BLaER1 treated with 17β-estradiol and CSF1 and Interleukin-3, amounts not matched to agents 10 nM and 100 nM (cell line): ENCODE data around the gene AHCYL2.

Source experiments
- H3K27ac ChIP-seq, 11 experiments: shearing (Covaris generic); formaldehyde crosslinking; 2 replicates each; pipeline ENCODE4 v1.8.1; 2022
- H3K27me3 ChIP-seq, 11 experiments: shearing (Covaris generic); formaldehyde crosslinking; 2 replicates each; pipeline ENCODE4 v1.8.1; 2022
- H3K36me3 ChIP-seq, 11 experiments: shearing (Covaris generic); formaldehyde crosslinking; 2 replicates each; pipeline ENCODE4 v1.8.1; 2022
- H3K4me1 ChIP-seq, 10 experiments: shearing (Covaris generic); formaldehyde crosslinking; 2 replicates each; pipeline ENCODE4 v1.8.1; 2022
- H3K4me2 ChIP-seq, 11 experiments: shearing (Covaris generic); formaldehyde crosslinking; 2 replicates each; pipeline ENCODE4 v1.8.1; 2022
- H3K4me3 ChIP-seq, 10 experiments: shearing (Covaris generic); formaldehyde crosslinking; 2 replicates each; pipeline ENCODE4 v1.8.1; 2022
- H3K9ac ChIP-seq, 11 experiments: shearing (Covaris generic); formaldehyde crosslinking; 2 replicates each; pipeline ENCODE4 v1.8.1; 2022
- H3K9me3 ChIP-seq, 11 experiments: shearing (Covaris generic); formaldehyde crosslinking; replicated peaks in 1 of 11; 2 replicates each; pipeline ENCODE4 v1.8.1; 2022
- H4K20me1 ChIP-seq, 11 experiments: shearing (Covaris generic); formaldehyde crosslinking; 2 replicates each; pipeline ENCODE4 v1.8.1; 2022
- Cebpa-rat ChIP-seq, 11 experiments: shearing (Covaris generic); IDR thresholded peaks; 2 replicates each; pipeline ENCODE4 v1.8.1; 2022

The AHCYL2 gene

GRCh38 chr7:129258649-129259389 is 34.0 kb downstream of the AHCYL2 start:
- no peak overlapping the region for H3K9ac ChIP-seq
- H3K27ac ChIP-seq = peak overlapping the region in 3 of 11 experiments; percentile 45 to 56 (median 54); a peak in 5 of 22 replicates
- no peaks in the 10 kb centered on the region for H3K27me3 ChIP-seq
- H3K4me3 ChIP-seq = no peak overlapping the region
- peak overlapping the region in 4 of 11 experiments; percentile 20 to 50 (median 38); a peak in 4 of 22 replicates for H3K4me2 ChIP-seq
- H3K36me3 ChIP-seq = 0 out of 22 replicates have a peak, but pooled peaks cover 0 to 5% (median 0%) of the 10 kb centered on the region in 11 experiments
- peaks cover 0 to 20% (median 11%) of the 10 kb centered on the region in 11 experiments; a peak in 10 of 22 replicates for H3K9me3 ChIP-seq
- H3K4me1 ChIP-seq = peaks cover 7 to 40% (median 24%) of the 10 kb centered on the region in 10 experiments; a peak in 19 of 20 replicates
- H4K20me1 ChIP-seq = no peaks in the 10 kb centered on the region; a peak in 1 of 22 replicates
- no peak for TF ChIP-seq Cebpa-rat (IDR thresholded peaks at IDR 0.05)

GRCh38 chr7:129262324-129262723 is 37.5 kb downstream of the AHCYL2 start:
- Histone ChIP-seq H3K4me1 (peaks cover 7 to 34% (median 19%) of the 10 kb centered on the region in 10 experiments; a peak in 19 of 20 replicates), H3K27ac (no peak overlapping the region), H4K20me1 (no peaks in the 10 kb centered on the region; a peak in 2 of 22 replicates), H3K4me2 (peak overlapping the region; percentile 1 to 64 (median 26); a peak in 16 of 22 replicates), H3K4me3 (no peak overlapping the region), H3K36me3 (0 out of 22 replicates have a peak, but pooled peaks cover 0 to 5% (median 0%) of the 10 kb centered on the region in 11 experiments), H3K9ac (no peak overlapping the region), H3K27me3 (no peaks in the 10 kb centered on the region), H3K9me3 (peaks cover 0 to 20% (median 4%) of the 10 kb centered on the region in 11 experiments; a peak in 9 of 22 replicates)
- no peak for TF ChIP-seq Cebpa-rat (IDR thresholded peaks at IDR 0.05)

- Histone ChIP-seq H3K4me1 (peaks cover 7 to 31% (median 16%) of the 10 kb centered on the region in 10 experiments; a peak in 19 of 20 replicates), H3K9ac (no peak overlapping the region), H4K20me1 (no peaks in the 10 kb centered on the region; a peak in 2 of 22 replicates), H3K4me2 (peak overlapping the region in 3 of 11 experiments; percentile 1 to 26 (median 13); a peak in 2 of 22 replicates), H3K27me3 (no peaks in the 10 kb centered on the region), H3K4me3 (no peak overlapping the region), H3K36me3 (0 out of 22 replicates have a peak, but pooled peaks cover 0 to 5% (median 0%) of the 10 kb centered on the region in 11 experiments), H3K27ac (no peak overlapping the region), H3K9me3 (peaks cover 0 to 20% (median 4%) of the 10 kb centered on the region in 11 experiments; a peak in 9 of 22 replicates)
- no peak for TF ChIP-seq Cebpa-rat (IDR thresholded peaks at IDR 0.05)
Measured at GRCh38 chr7:129263168-129263567, 38.3 kb downstream of the AHCYL2 start.

GRCh38 chr7:129264534-129264933 is 39.7 kb downstream of the AHCYL2 start:
- peaks cover 0 to 20% (median 4%) of the 10 kb centered on the region in 11 experiments; a peak in 9 of 22 replicates for H3K9me3 ChIP-seq
- H4K20me1 ChIP-seq = no peaks in the 10 kb centered on the region; a peak in 1 of 22 replicates
- H3K4me1 ChIP-seq = peaks cover 7 to 22% (median 14%) of the 10 kb centered on the region in 10 experiments; a peak in 19 of 20 replicates
- H3K27ac ChIP-seq = no peak overlapping the region
- no peaks in the 10 kb centered on the region for H3K27me3 ChIP-seq
- no peak overlapping the region for H3K9ac ChIP-seq
- H3K36me3 ChIP-seq = 0 out of 22 replicates have a peak, but pooled peaks cover 0 to 5% (median 0%) of the 10 kb centered on the region in 11 experiments
- H3K4me2 ChIP-seq = no peak overlapping the region
- TF ChIP-seq Cebpa-rat (IDR thresholded peaks at IDR 0.05) = no peak
- H3K4me3 ChIP-seq = no peak overlapping the region

- H3K4me1 ChIP-seq = peaks cover 7 to 22% (median 12%) of the 10 kb centered on the region in 10 experiments
- no peak overlapping the region for H3K4me3 ChIP-seq
- TF ChIP-seq Cebpa-rat (IDR thresholded peaks at IDR 0.05) = no peak
- no peak overlapping the region for H3K27ac ChIP-seq
- no peaks in the 10 kb centered on the region for H3K27me3 ChIP-seq
- peaks cover 0 to 20% (median 4%) of the 10 kb centered on the region in 11 experiments; a peak in 9 of 22 replicates for H3K9me3 ChIP-seq
- H3K9ac ChIP-seq = no peak overlapping the region
- H3K36me3 ChIP-seq = 0 out of 22 replicates have a peak, but pooled peaks cover 0 to 5% (median 0%) of the 10 kb centered on the region in 11 experiments
- H3K4me2 ChIP-seq = no peak overlapping the region
- no peaks in the 10 kb centered on the region; a peak in 1 of 22 replicates for H4K20me1 ChIP-seq
Measured at GRCh38 chr7:129265328-129265727, 40.5 kb downstream of the AHCYL2 start.

- H3K36me3 ChIP-seq = no peaks in the 10 kb centered on the region
- no peak overlapping the region for H3K27ac ChIP-seq
- H3K9me3 ChIP-seq = peaks cover 0 to 20% (median 4%) of the 10 kb centered on the region in 11 experiments; a peak in 11 of 22 replicates
- no peak overlapping the region for H3K9ac ChIP-seq
- no peak overlapping the region for H3K4me3 ChIP-seq
- H3K4me1 ChIP-seq = peaks cover 7 to 30% (median 17%) of the 10 kb centered on the region in 10 experiments
- H3K4me2 ChIP-seq = no peak overlapping the region
- no peaks in the 10 kb centered on the region; a peak in 1 of 22 replicates for H4K20me1 ChIP-seq
- no peak for TF ChIP-seq Cebpa-rat (IDR thresholded peaks at IDR 0.05)
- H3K27me3 ChIP-seq = no peaks in the 10 kb centered on the region
Measured at GRCh38 chr7:129266181-129266580, 41.4 kb downstream of the AHCYL2 start.

GRCh38 chr7:129270077-129270476 is 45.2 kb downstream of the AHCYL2 start:
- Histone ChIP-seq H3K36me3 (peaks cover 16 to 32% (median 24%) of the 10 kb centered on the region in 11 experiments), H3K27me3 (no peaks in the 10 kb centered on the region), H3K4me3 (no peak overlapping the region), H3K27ac (0 out of 22 replicates have a peak overlapping the region, but pooled peaks of 1 of the 11 experiments have one; percentile 8), H3K4me2 (peak overlapping the region in 6 of 11 experiments; percentile 1 to 73 (median 32); a peak in 7 of 22 replicates), H3K9me3 (peaks cover 17 to 42% (median 25%) of the 10 kb centered on the region in 11 experiments), H4K20me1 (no peaks in the 10 kb centered on the region; a peak in 1 of 22 replicates), H3K4me1 (peaks cover 0 to 22% (median 7%) of the 10 kb centered on the region in 10 experiments; a peak in 11 of 20 replicates), H3K9ac (no peak overlapping the region)
- TF ChIP-seq Cebpa-rat (IDR thresholded peaks at IDR 0.05) = no peak

GRCh38 chr7:129271500-129272355 is 46.9 kb downstream of the AHCYL2 start:
- H3K4me3 ChIP-seq = no peak overlapping the region
- no peak overlapping the region for H3K27ac ChIP-seq
- peaks cover 19 to 34% (median 28%) of the 10 kb centered on the region in 11 experiments for H3K36me3 ChIP-seq
- H3K27me3 ChIP-seq = no peaks in the 10 kb centered on the region
- peaks cover 0 to 22% (median 7%) of the 10 kb centered on the region in 10 experiments; a peak in 11 of 20 replicates for H3K4me1 ChIP-seq
- H3K4me2 ChIP-seq = peak overlapping the region in 2 of 11 experiments; percentile 56 to 73; a peak in 4 of 22 replicates
- no peak overlapping the region for H3K9ac ChIP-seq
- peaks cover 17 to 42% (median 25%) of the 10 kb centered on the region in 11 experiments for H3K9me3 ChIP-seq
- H4K20me1 ChIP-seq = no peaks in the 10 kb centered on the region
- no peak for TF ChIP-seq Cebpa-rat (IDR thresholded peaks at IDR 0.05)
